ENCODE results near the gene LDLRAD4.

GRCh38 chr18:13235981-13236380 is 17.4 kb downstream of the LDLRAD4 start:
- TF ChIP-seq CTCF (IDR thresholded peaks at IDR 0.05) (no peak), POLR2AphosphoS5 (IDR thresholded peaks at IDR 0.05) (no peak), POLR2A (IDR thresholded peaks at IDR 0.05) (no peak), EP300 (IDR thresholded peaks at IDR 0.05) (no peak)

Data from upper lobe of left lung (tissue), 4 donors.